ENCODE results near the gene SEZ6L.

Gene SEZ6L

DNA sequence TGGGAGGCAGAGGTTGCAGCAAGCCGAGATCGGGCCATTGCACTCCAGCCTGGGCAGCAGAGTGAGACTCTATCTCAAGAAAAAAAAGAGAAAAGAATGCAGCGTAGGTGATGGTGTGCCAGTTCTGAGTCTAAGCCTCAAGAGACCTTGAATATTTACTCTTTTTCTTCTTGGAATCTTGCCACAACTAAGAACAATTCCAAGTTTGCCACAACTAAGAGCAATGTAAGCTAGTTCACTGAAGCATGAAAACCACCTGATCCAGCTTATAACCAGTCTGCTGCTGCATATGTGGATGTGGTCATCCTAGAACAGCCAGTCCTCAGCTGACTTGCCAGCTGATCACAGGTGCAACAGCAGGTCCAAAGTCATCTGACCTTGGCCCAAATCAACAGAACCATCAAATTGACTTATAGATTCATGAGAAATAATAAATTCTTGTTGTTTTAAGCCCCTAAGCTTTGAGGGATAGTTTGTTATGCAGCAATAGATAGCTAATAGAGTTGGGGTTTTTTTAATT is 25.4 kb upstream of the SEZ6L start:
- Histone ChIP-seq H3K4me3 (ENCODE audit: low read length) (no peak overlapping the region), H3K27me3 (replicated peaks; ENCODE audit: control insufficient read depth, insufficient read depth, low read length) (no peaks in the 10 kb centered on the region), H3K9me3 (ENCODE audit: control insufficient read depth, low read length) (no peaks in the 10 kb centered on the region), H3K36me3 (ENCODE audit: control insufficient read depth, insufficient read depth, low read length, severe bottlenecking) (no peaks in the 10 kb centered on the region), H3K9ac (ENCODE audit: low read length) (no peak overlapping the region), H3K4me1 (ENCODE audit: control insufficient read depth, insufficient read depth, low read length) (no peaks in the 10 kb centered on the region)
- no peak for DNase-seq (ENCODE audit: low read depth)

DNA sequence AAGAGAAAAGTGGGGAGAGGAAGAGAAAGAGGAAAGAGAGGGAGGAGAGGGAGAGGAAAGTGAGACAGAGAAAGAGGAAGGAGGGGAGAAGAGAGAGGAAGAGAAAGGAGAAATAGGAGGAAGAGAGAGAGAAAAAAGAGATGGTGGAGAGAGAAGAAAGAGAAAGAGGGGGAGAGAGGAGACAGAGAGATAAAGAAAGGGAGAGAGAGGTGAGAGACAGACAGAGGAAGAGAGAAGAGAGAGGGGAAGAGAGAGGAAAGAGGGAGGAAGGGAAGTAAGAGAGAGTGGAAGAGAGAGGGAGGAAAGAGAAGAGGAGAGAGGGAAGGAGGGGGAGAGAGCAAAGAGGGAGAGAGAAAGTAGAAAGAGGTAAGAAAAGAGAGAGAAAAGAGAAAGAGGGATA is 9.4 kb upstream of the SEZ6L start:
- Histone ChIP-seq H3K27me3 (replicated peaks; ENCODE audit: control insufficient read depth, insufficient read depth, low read length) (peaks cover 8% of the 10 kb centered on the region), H3K9ac (ENCODE audit: low read length) (no peak overlapping the region), H3K9me3 (ENCODE audit: control insufficient read depth, low read length) (peaks cover 4% of the 10 kb centered on the region), H3K4me1 (ENCODE audit: control insufficient read depth, insufficient read depth, low read length) (no peaks in the 10 kb centered on the region), H3K36me3 (ENCODE audit: control insufficient read depth, insufficient read depth, low read length, severe bottlenecking) (no peaks in the 10 kb centered on the region), H3K4me3 (ENCODE audit: low read length) (no peak overlapping the region)
- no peak for DNase-seq (ENCODE audit: low read depth)

DNA sequence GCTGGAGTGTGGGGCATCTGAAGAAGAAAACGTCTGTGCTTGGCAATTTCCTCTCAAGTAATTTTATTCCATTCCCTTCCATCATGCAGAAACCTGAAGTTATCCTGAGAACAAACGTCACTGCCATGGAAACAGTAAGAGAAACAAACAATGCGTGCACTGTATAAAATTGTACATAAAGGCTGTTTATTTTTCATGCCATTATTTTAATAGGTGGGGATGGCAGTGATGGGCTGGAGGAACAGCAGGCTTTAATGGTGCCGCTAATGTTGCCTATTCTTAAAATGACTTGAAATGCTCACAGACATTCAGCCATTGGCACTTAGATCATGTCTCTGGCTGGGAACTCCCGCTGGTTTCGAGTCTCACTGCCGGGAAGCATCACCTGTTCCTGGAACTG is 7.5 kb upstream of the SEZ6L start:
- H3K9ac ChIP-seq (ENCODE audit: low read length), result no peak overlapping the region
- H3K4me1 ChIP-seq (ENCODE audit: control insufficient read depth, insufficient read depth, low read length), result no peaks in the 10 kb centered on the region
- H3K4me3 ChIP-seq (ENCODE audit: low read length), result no peak overlapping the region
- H3K27me3 ChIP-seq (replicated peaks; ENCODE audit: control insufficient read depth, insufficient read depth, low read length), result peaks cover 19% of the 10 kb centered on the region
- H3K36me3 ChIP-seq (ENCODE audit: control insufficient read depth, insufficient read depth, low read length, severe bottlenecking), result no peaks in the 10 kb centered on the region
- DNase-seq (ENCODE audit: low read depth), result no peak
- peaks cover 4% of the 10 kb centered on the region for H3K9me3 ChIP-seq (ENCODE audit: control insufficient read depth, low read length)

DNA sequence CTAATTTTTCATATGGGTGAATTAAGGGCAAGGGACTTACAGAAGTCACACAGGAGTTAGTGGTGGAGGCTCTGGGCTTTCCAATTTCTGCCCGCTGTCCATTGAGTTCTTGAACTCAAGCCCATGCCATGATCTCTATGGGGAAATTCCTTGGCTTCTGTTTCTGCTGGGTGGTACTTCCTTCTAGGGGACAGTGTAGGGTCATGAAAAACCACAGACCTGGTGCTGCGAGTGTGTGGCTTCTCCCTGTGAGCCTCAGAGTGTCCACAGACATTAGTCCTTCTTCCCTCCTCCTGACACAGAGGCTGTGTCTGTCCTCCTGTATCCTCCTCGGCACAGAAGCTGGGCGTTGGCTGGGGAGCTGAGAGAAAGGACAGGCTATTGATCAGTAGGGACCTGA is 6.3 kb upstream of the SEZ6L start:
- Histone ChIP-seq H3K36me3 (ENCODE audit: control insufficient read depth, insufficient read depth, low read length, severe bottlenecking) (no peaks in the 10 kb centered on the region), H3K4me3 (ENCODE audit: low read length) (no peak overlapping the region), H3K9me3 (ENCODE audit: control insufficient read depth, low read length) (peaks cover 4% of the 10 kb centered on the region), H3K4me1 (ENCODE audit: control insufficient read depth, insufficient read depth, low read length) (no peaks in the 10 kb centered on the region), H3K27me3 (replicated peaks; ENCODE audit: control insufficient read depth, insufficient read depth, low read length) (peaks cover 31% of the 10 kb centered on the region), H3K9ac (ENCODE audit: low read length) (no peak overlapping the region)
- DNase-seq (ENCODE audit: low read depth), result no peak

DNA sequence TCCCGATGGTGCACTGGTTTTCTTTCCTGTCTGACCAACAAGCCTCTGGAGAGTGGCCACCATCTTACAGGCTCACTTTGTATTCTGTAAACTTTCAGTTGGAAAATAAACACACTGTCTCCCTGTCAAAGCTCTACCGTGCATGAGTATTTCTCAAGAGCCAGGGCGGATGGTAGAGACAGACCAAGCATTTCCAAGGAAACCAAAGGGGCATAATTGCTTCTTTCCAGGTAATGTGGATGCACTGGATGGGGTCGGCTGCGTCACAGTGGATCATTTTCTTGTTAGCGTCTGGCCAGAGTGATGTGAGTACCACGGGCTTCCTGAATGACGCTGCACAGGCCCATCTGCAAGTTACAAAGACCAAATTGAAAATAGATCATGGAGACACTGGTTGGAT is 5.1 kb upstream of the SEZ6L start:
- Histone ChIP-seq H3K4me3 (ENCODE audit: low read length) (no peak overlapping the region), H3K9me3 (ENCODE audit: control insufficient read depth, low read length) (peaks cover 2% of the 10 kb centered on the region), H3K27me3 (replicated peaks; ENCODE audit: control insufficient read depth, insufficient read depth, low read length) (peaks cover 41% of the 10 kb centered on the region), H3K4me1 (ENCODE audit: control insufficient read depth, insufficient read depth, low read length) (peaks cover 2% of the 10 kb centered on the region), H3K9ac (ENCODE audit: low read length) (no peak overlapping the region), H3K36me3 (ENCODE audit: control insufficient read depth, insufficient read depth, low read length, severe bottlenecking) (no peaks in the 10 kb centered on the region)
- no peak for DNase-seq (ENCODE audit: low read depth)

DNA sequence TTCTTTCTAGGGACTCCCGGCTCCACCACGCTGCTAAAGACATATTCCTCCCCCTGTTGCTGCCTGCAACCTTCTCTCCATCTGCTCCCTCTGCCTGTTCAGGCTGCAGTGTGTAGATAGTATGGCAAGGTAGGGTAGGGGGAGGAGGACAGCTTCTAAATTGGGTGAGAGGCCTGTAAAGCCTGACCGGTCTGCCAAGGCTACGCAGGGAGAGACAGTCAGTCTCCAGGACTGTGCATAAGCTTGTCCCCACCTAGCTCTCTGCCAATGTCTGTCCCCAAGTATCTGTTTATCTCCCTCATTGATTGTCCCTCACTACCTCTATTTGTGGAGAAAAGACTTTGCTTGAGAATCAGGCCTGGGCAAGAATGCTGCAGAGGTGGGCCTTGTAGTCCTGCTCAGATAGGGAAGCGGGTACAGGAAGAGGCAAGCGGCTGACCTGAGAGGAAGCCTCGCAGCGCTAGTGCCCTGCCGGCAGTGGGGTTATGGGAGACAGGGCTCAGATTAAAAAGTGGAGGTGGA is 871 bp upstream of the SEZ6L start:
- H3K27me3 ChIP-seq (replicated peaks; ENCODE audit: control insufficient read depth, insufficient read depth, low read length), result peaks cover 67% of the 10 kb centered on the region
- no peak overlapping the region for H3K4me3 ChIP-seq (ENCODE audit: low read length)
- H3K9ac ChIP-seq (ENCODE audit: low read length), result no peak overlapping the region
- no peak for DNase-seq (ENCODE audit: low read depth)
- peaks cover 2% of the 10 kb centered on the region for H3K9me3 ChIP-seq (ENCODE audit: control insufficient read depth, low read length)
- H3K36me3 ChIP-seq (ENCODE audit: control insufficient read depth, insufficient read depth, low read length, severe bottlenecking), result no peaks in the 10 kb centered on the region
- peaks cover 2% of the 10 kb centered on the region for H3K4me1 ChIP-seq (ENCODE audit: control insufficient read depth, insufficient read depth, low read length)

DNA sequence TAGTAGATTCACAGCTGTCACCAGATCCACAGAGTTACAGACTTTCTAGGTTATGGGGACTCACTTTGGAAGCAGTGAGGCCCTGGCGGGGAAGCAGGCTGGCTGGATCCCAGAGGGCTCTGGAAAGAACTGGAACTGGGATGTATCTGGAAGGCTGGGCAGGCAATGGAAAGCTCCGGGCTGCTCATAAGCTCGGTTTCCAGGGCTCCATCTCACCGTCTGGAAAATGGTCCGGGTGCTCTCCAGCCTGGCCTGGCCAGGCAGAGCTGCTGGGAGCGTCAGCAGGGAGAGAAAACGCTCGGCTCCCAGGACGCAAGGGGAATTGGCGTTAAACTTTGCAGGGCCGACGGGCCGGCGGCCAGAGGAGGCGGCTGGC is 335 bp upstream of the SEZ6L start:
- Histone ChIP-seq H3K4me1 (ENCODE audit: control insufficient read depth, insufficient read depth, low read length) (peaks cover 2% of the 10 kb centered on the region), H3K9me3 (ENCODE audit: control insufficient read depth, low read length) (peaks cover 2% of the 10 kb centered on the region), H3K36me3 (ENCODE audit: control insufficient read depth, insufficient read depth, low read length, severe bottlenecking) (no peaks in the 10 kb centered on the region), H3K9ac (ENCODE audit: low read length) (no peak overlapping the region), H3K27me3 (replicated peaks; ENCODE audit: control insufficient read depth, insufficient read depth, low read length) (peaks cover 68% of the 10 kb centered on the region), H3K4me3 (ENCODE audit: low read length) (no peak overlapping the region)
- no peak for DNase-seq (ENCODE audit: low read depth)

DNA sequence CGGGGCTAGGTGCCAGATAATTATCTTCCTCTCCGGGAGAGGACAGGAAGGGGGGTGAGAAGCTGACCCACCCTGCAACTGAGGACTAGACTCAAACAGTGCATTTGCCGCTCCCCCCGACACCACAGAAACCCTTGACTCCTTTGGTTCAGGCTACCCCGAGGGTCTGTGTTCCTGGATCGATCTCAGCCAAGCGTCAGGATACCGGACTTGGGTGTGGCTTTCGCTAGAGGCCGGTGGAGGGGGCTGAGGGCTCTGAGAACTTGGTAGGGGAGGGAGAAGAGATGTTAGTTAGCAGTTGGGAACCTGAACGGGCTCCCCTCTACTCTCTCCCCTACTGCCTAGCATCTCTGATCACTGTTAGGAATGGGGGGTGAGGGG is 840 bp downstream of the SEZ6L start:
- Histone ChIP-seq H3K4me1 (ENCODE audit: control insufficient read depth, insufficient read depth, low read length) (peaks cover 2% of the 10 kb centered on the region), H3K9me3 (ENCODE audit: control insufficient read depth, low read length) (peaks cover 2% of the 10 kb centered on the region), H3K9ac (ENCODE audit: low read length) (no peak overlapping the region), H3K36me3 (ENCODE audit: control insufficient read depth, insufficient read depth, low read length, severe bottlenecking) (no peaks in the 10 kb centered on the region), H3K4me3 (ENCODE audit: low read length) (no peak overlapping the region), H3K27me3 (replicated peaks; ENCODE audit: control insufficient read depth, insufficient read depth, low read length) (peaks cover 78% of the 10 kb centered on the region)
- no peak for DNase-seq (ENCODE audit: low read depth)

DNA sequence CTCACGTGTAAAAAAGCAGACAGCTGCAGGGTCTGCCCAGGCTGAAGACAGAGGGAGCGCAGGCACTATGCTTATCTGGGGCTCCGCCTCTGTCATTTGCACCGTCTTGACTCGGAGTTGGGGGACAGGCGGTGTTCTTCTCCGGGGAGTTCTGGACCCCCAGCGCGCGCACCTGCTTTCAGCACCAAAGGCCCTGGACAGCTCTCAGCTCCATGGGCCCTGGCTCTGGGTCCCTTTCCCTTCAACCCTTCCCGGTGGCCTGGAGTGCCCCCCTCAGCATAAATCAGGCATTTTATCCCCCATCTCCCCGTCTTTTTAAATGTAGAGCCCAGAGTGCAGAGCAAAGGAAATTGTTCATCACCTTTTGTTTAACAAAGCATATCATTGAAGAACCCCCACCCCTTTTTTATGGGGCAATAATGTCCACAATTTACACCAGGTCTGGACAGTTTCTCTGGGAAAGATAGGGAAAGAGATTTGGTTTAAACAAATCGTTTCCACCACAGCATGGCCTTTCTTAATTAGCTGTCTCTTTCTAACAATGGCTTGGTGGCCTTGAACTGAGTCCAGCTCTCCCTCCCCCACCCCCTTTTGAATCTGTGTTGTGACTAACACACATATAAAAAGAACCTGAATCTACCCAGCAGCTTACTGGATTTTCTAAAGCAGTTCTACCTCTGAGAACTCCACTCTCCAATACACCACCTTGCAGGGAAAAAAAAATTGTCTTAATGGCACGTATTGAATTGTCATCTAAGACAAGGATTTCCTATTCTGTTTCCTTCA is 1.7 kb downstream of the SEZ6L start:
- Histone ChIP-seq H3K9ac (ENCODE audit: low read length) (no peak overlapping the region), H3K4me3 (ENCODE audit: low read length) (no peak overlapping the region), H3K36me3 (ENCODE audit: control insufficient read depth, insufficient read depth, low read length, severe bottlenecking) (no peaks in the 10 kb centered on the region), H3K9me3 (ENCODE audit: control insufficient read depth, low read length) (peaks cover 2% of the 10 kb centered on the region), H3K4me1 (ENCODE audit: control insufficient read depth, insufficient read depth, low read length) (peaks cover 2% of the 10 kb centered on the region), H3K27me3 (replicated peaks; ENCODE audit: control insufficient read depth, insufficient read depth, low read length) (peaks cover 72% of the 10 kb centered on the region)
- DNase-seq (ENCODE audit: low read depth), result no peak

DNA sequence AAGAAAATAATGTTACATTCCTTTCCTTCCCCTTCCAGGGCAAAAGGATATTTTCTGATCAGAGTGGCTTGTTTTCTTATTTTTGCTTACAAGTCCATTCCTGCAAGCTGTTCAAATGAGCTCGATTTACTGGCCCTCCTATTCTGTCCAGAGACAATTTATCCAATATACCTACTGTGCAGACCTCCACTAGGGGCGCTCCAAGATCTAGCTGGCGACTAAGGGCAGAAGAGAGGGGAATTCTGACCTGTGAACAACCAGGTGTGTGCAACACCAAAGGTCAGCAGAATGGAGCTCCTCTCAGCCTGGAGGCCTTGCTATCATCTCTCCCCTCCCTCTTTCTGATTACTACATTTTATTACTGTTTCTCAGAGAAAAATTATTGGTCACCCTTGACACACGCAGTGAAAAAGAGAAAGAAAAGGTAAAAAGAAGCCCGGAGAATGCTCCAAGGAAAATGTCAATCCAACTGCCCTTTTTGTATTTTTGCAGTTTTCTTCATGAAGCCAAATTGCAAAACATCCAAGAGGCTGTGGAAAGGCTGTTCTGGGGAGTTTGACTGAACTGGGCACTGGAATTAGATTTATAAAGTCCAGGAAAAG is 3.2 kb downstream of the SEZ6L start:
- no peaks in the 10 kb centered on the region for H3K36me3 ChIP-seq (ENCODE audit: control insufficient read depth, insufficient read depth, low read length, severe bottlenecking)
- DNase-seq (ENCODE audit: low read depth), result peak; percentile 41
- peaks cover 67% of the 10 kb centered on the region for H3K27me3 ChIP-seq (replicated peaks; ENCODE audit: control insufficient read depth, insufficient read depth, low read length)
- H3K4me3 ChIP-seq (ENCODE audit: low read length), result no peak overlapping the region
- peaks cover under 1% of the 10 kb centered on the region for H3K9me3 ChIP-seq (ENCODE audit: control insufficient read depth, low read length)
- H3K9ac ChIP-seq (ENCODE audit: low read length), result no peak overlapping the region
- H3K4me1 ChIP-seq (ENCODE audit: control insufficient read depth, insufficient read depth, low read length), result peaks cover 2% of the 10 kb centered on the region

DNA sequence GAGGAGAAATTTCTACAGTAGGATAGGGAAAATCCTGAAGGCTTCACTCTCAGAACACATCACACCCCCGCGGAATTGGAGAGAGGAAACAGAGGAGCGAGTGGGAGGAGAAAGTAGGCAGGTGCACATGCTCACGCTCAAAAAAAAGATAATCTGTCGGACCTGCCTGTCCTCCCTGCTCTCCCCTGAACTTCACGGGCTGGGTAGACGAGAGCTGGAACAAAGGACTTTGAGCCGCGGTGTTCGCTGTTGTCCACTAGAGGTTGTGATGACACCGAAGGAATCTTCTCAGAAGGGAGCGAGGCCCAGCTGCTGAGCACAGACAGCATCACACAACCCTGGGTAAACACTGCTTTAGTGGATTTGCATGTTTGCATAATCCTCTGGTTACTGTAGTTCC is 5.0 kb downstream of the SEZ6L start:
- Histone ChIP-seq H3K4me1 (ENCODE audit: control insufficient read depth, insufficient read depth, low read length) (no peaks in the 10 kb centered on the region), H3K4me3 (ENCODE audit: low read length) (no peak overlapping the region), H3K9ac (ENCODE audit: low read length) (no peak overlapping the region), H3K27me3 (replicated peaks; ENCODE audit: control insufficient read depth, insufficient read depth, low read length) (peaks cover 53% of the 10 kb centered on the region), H3K36me3 (ENCODE audit: control insufficient read depth, insufficient read depth, low read length, severe bottlenecking) (no peaks in the 10 kb centered on the region), H3K9me3 (ENCODE audit: control insufficient read depth, low read length) (no peaks in the 10 kb centered on the region)
- DNase-seq (ENCODE audit: low read depth), result peak; percentile 1

Measured in adipocyte (in vitro differentiated cells).